HG03575 (cell line): Measurements from ENCODE around the gene HSD3B2.
"Not testable (repeated sequence)": the region's sequence is repeated elsewhere in the genome, so short reads cannot be mapped to it uniquely, and the experiment has no call there.

Experiments used
- ATAC-seq: cut with Tn5 transposase; IDR thresholded peaks from one replicate; pipeline ENCODE4 v1.9.1; 2021; ENCODE audit not compliant: unreplicated experiment, insufficient number of reproducible peaks, low FRiP score; ENCODE audit errors: extremely low read depth

HSD3B2 gene

GRCh38 chr1:119414950-119415349, at the start of gene HSD3B2:
TSS of gene HSD3B2 (plus strand) at chr1:119415150. CDS start at chr1:119415420, 270 bp downstream.
- ATAC-seq, result no peak

GRCh38 chr1:119366424-119366823, 48.5 kb upstream of the HSD3B2 start:
- ATAC-seq, result no peak

DNA sequence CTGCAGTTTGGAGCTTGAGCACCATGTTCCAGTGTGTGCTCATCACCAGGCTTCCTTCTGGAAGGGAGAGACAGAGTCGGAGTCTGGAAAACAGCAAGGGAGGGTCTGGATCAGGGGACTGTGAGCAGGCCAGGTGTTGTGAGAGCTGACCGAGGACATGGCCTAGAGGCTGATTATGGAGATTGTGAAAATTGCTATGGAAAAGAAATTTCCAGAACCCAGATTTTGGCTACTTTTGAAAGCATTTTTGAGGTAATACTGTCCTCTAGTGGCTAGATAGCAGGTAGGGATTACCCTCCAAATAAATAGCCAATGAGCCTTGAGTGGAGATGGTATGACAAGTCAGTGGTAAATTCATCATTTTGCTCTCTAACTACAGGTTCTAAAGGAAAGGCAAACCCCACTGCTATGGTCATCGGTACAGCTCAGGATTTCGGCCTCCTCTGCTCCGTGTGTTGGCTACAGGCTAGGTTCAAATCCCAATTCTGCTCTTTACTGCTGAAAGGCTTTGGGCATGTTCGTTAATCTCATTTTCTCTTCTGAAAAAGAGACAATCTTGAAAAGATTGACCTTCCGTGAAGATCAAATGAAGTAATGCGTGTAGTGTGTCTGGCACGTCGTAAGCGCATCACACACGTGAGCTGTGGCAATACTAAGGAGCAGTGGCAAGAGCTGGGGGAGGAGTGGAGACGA, 47.4 kb upstream of the HSD3B2 start:
- ATAC-seq, result no peak

GRCh38 chr1:119368554-119368953, 46.4 kb upstream of the HSD3B2 start, which contains the start of gene HAO2:
TSS of gene HAO2 (plus strand) at chr1:119368785. CDS start at chr1:119381086, 12,301 bp downstream.
- ATAC-seq, result no peak

DNA sequence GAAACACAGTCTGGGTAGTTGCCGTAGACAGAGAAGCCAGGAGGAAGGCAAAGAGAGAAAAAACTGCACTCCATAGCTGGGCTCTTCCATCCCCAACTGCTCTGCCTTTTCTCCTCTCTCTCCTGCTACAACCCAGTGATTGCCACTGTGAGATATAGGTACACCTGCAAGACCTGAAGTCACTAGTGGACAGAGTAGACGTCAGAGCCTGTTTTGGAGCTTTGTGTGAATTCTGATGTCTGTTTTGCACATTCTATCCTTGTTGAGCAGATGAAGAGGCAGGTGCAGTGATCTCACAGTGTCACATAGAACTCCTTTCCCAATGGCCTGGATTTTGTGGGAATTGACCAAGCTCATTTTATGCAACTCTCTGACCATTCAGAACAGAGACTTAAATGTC, 44.2 kb upstream of the HSD3B2 start:
- no peak for ATAC-seq

DNA sequence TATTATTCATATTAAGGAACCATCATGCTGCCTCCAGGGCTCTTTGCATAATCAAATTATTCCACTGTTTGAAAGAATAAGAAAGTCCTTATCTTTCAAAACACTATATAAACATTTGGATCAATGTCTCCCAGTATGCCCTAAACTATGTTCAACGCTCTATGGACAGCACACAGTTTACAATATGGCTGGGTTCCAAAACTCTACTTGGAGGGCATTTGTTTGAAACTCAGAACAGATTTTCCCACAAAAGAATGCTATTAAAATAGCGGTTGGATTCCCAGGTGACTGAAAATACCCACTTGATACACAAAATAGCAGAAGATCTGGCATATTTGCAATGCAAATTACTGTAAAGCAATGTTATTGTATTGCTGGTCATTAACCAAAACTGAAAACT, 43.1 kb upstream of the HSD3B2 start:
- no peak for ATAC-seq

GRCh38 chr1:119372503-119373086, 42.4 kb upstream of the HSD3B2 start:
- peak; percentile 41 for ATAC-seq

DNA sequence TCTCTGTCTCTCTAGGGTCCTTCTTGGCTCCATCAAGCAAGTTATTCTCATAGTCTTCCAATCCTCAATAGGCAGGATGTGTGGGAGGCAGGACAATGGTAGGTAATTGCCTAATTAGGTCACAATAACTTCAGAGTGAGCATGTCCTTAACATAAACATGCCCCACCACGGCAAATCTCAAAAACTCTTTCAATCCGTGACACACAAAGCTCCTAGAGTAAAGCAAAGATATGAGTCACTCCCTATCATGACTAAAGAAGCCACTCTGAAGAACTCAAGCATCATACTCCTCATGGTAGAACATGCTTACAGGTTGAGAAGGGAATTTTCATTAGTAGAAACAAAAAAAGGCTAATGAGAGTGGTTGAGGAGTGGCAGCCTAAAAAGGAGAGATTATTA, 41.5 kb upstream of the HSD3B2 start:
- no peak for ATAC-seq

GRCh38 chr1:119374208-119374874, 40.6 kb upstream of the HSD3B2 start:
- no peak for ATAC-seq

DNA sequence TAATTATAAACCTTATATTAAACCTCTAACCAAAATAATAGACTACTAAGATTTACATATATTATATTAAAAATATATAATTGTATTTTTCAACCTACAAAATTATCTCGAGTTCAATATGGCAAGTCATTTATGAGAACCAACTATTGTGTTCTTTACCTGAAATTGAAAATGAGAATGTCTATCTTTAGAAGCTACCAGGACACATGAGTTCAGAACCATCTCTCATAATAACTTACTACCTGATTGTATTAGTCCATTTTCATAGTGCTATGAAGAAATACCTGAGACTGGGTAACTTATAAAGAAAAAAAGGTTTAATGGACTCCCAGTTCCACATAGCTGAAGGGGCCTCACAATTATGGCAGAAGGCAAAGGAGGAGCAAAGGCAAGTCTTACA, 39.6 kb upstream of the HSD3B2 start:
- ATAC-seq, result no peak

DNA sequence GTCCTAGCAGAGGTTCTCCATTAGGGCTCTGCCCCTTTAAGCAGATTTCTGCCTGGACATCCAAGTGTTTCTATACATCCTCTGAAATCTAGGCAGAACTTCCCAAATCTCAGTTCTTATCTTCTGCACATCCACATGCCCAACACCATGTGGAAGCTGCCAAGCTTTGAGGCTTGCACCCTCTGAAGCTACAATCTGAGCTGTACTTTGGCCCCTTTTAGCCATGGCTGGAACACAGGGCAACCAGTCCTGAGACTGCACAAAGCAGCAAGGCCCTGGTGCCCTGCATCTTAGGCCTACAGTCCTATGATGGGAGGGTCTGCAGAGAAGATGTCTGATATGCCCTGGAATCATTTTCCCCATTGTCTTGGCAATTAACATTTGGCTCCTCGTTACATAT, 38.4 kb upstream of the HSD3B2 start:
- no peak for ATAC-seq

GRCh38 chr1:119377594-119377993, 37.4 kb upstream of the HSD3B2 start:
- ATAC-seq, result not testable (repeated sequence)

- ATAC-seq, result no peak
Measured at GRCh38 chr1:119379117-119379516, 35.8 kb upstream of the HSD3B2 start.

- ATAC-seq, result no peak
Measured at GRCh38 chr1:119380304-119380703, 34.6 kb upstream of the HSD3B2 start.

DNA sequence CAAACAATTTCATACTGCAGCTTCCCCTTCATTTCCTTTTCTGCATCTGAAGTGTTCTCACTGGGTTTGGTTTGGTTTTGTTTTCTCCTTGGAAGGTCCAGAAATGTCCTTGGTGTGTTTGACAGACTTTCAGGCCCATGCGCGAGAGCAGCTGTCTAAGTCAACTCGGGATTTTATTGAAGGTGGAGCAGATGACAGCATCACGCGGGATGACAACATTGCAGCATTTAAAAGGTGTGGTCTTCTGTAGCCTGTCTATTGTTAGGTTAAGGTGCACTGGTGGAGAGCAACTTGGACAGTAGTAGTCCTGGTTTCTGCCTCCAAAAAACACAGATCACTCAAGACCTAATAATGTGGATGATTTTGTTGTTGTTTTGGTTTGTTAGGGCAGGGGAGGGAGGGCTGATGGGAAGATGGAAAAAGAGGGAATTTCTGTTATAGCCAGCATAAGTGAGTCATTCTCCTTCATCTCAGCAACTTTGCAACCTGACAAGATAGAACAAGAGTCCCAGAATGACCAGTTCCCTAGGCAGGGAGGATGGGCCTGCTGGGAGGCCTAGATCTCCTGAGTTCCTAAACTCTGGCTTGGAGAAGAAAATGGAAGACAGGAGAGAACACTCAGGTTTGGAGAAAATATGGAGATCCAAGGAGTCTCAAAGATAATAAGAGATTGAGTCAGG, 33.8 kb upstream of the HSD3B2 start:
- no peak for ATAC-seq

DNA sequence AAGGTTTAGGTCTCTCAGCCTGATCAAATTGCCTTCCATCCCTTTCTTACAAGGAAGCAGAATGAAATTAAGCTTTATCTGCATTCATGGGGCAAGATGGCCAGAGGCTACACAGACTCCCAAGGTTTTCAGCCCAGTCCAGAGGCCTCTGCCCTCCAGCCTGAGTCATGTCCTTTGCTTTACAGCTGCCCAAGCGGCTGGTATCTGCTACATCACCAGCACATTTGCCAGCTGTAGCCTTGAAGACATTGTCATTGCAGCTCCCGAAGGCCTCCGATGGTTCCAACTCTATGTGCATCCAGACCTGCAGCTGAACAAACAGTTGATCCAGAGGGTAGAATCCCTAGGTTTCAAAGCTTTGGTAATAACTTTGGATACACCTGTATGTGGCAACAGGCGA, 30.4 kb upstream of the HSD3B2 start:
- ATAC-seq, result no peak

DNA sequence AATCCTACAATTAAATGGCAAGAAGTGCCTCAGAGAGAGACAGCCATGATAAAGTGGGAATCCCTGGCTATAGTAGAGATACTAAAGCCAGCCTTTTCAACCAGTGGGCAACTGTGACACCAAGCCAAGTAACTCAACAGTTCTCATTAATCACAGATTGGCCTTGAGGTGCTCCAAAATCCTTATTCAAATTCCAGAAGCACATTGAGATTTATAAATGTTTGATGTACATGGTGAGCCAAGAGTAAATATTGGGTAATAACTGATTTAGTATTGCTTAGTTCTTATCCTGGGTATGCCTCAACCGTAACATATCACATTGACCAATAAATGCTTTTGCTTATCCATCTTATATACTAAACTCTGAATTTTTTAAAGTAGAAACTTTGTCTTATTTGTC, 29.3 kb upstream of the HSD3B2 start:
- ATAC-seq, result no peak

- ATAC-seq, result no peak
Measured at GRCh38 chr1:119387858-119388257, 27.1 kb upstream of the HSD3B2 start.

DNA sequence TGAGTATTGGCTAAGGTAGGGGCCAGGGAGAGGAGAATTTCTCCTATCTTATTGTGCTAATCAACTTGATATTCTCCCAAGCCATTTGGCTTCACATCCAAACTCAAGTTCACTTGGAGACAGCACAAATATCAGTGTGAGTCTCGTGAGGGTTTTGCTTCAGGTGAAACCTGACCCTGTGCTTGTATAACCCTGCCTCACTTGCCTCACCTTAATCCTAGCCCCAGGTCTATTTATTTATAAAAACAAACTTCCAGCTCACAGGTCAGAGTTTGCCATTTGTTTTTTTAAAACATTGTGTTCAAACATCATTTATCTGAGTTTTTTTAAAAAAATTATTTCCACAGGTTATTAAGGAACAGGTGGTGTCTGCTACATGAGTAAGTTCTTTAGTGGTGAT, 26.5 kb upstream of the HSD3B2 start:
- no peak for ATAC-seq

DNA sequence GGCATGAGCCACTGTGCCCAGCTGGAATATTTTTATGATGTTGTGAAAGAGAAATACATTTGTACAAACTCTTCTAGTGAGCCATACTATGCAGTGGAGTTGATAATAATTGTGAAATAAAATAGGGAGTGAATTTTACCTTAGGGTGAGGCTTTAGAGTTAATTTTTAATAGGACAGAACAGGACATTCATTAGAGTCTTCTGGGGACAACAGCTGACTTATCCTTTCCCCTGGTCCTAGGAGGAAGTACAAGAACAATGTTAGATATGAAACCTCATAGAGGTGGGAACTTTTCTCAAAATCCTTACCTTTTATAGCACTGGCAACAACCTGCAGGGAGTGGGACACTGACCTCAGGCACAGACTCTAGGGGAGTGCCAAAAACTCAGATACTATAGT, 24.4 kb upstream of the HSD3B2 start:
- no peak for ATAC-seq
